GM12891 (cell line): ENCODE results near the gene DVL3.

Experiments
- PAX5 ChIP-seq: IDR thresholded peaks from 2 replicates; pipeline ENCODE4 v1.6.1; 2011; ENCODE audit warnings: low read length, moderate library complexity, mild to moderate bottlenecking; ENCODE audit not compliant: insufficient read depth, severe bottlenecking
- POLR2A ChIP-seq: IDR thresholded peaks from 2 replicates; pipeline ENCODE4 v1.6.1; 2011; ENCODE audit warnings: low read depth, low read length, control low read depth
- POLR2AphosphoS5 ChIP-seq: IDR thresholded peaks from 2 replicates; pipeline ENCODE4 v1.6.1; 2011; ENCODE audit warnings: low read depth, low read length, control low read depth
- POU2F2 ChIP-seq: IDR thresholded peaks from 2 replicates; pipeline ENCODE4 v1.6.1; 2011; ENCODE audit warnings: low read depth, mild to moderate bottlenecking, control low read depth, low read length, moderate library complexity
- SPI1 ChIP-seq: IDR thresholded peaks from 2 replicates; pipeline ENCODE4 v1.6.1; 2011; ENCODE audit warnings: low read depth, low read length, control low read depth
- TAF1 ChIP-seq: IDR thresholded peaks from 2 replicates; pipeline ENCODE4 v1.6.1; 2011; ENCODE audit warnings: low read depth, low read length, control low read depth

DNA sequence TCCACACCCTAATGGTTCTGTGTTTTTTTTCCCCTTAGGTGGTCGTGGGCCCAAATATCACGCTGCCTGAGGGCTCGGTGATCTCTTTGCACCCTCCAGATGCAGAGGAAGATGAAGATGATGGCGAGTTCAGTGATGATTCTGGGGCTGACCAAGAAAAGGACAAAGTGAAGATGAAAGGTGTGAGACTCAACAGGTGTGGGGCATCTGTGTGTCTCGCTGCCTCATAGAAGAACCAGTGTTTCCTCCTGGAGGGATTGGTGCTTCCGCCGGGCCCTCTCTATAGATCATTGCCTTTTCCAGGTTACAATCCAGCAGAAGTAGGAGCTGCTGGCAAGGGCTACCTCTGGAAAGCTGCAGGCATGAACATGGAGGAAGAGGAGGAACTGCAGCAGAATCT lies 13.0 kb upstream of the DVL3 start:
- TF ChIP-seq POLR2A (no peak), POU2F2 (no peak), POLR2AphosphoS5 (no peak), TAF1 (no peak), PAX5 (no peak), SPI1 (no peak)
